Nephron progenitor cell (in vitro differentiated cells): ENCODE results near the gene SAMM50.

Experiments used
- DNase-seq: peaks from one replicate; pipeline ENCODE4 v3.0.0; 2021
- H3K27ac Mint-ChIP-seq: 2 replicates; pipeline ENCODE4 v1.8.0; 2021; ENCODE audit warnings: mild to moderate bottlenecking, moderate library complexity, mixed read lengths
- H3K27me3 Mint-ChIP-seq: 2 replicates; pipeline ENCODE4 v1.8.0; 2021; ENCODE audit warnings: mild to moderate bottlenecking, low read depth, mixed read lengths; ENCODE audit not compliant: poor library complexity
- H3K36me3 Mint-ChIP-seq: 2 replicates; pipeline ENCODE4 v1.8.0; 2021; ENCODE audit warnings: low read depth, mixed read lengths
- H3K4me1 Mint-ChIP-seq: 2 replicates; pipeline ENCODE4 v1.8.0; 2021; ENCODE audit warnings: mixed read lengths
- H3K4me3 Mint-ChIP-seq: 2 replicates; pipeline ENCODE4 v1.8.0; 2021; ENCODE audit warnings: mild to moderate bottlenecking, moderate library complexity, mixed read lengths
- H3K9me3 Mint-ChIP-seq: 2 replicates; pipeline ENCODE4 v1.8.0; 2021; ENCODE audit warnings: mild to moderate bottlenecking, moderate library complexity, mixed read lengths
- CTCF ChIP-seq: fragments of 200-600 bp; sonication (generic); IDR thresholded peaks from 2 replicates; pipeline ENCODE4 v1.5.0; 2021; ENCODE audit warnings: antibody characterized with exemption

SAMM50 gene

GRCh38 chr22:43923631-43924464, 31.4 kb upstream of the SAMM50 start, which contains the start of gene PNPLA3:
PNPLA3 (plus strand) TSS chr22:43923805; CDS start chr22:43923912, 107 bp downstream.
- peaks cover 23% of the 10 kb centered on the region for H3K4me1 Mint-ChIP-seq
- peak within 1 kb of the TSS; percentile 87 for H3K4me3 Mint-ChIP-seq
- peaks cover 13% of the 10 kb centered on the region for H3K36me3 Mint-ChIP-seq
- peak; percentile 98 for DNase-seq
- H3K27me3 Mint-ChIP-seq, result peaks cover 17% of the 10 kb centered on the region
- no peak within 1 kb of the TSS for H3K27ac Mint-ChIP-seq
- peak; percentile 15 for TF ChIP-seq CTCF
- no peaks in the 10 kb centered on the region for H3K9me3 Mint-ChIP-seq

- H3K36me3 Mint-ChIP-seq, result peaks cover 19% of the 10 kb centered on the region
- no peak for TF ChIP-seq CTCF
- no peak overlapping the region for H3K27ac Mint-ChIP-seq
- peaks cover 23% of the 10 kb centered on the region for H3K4me1 Mint-ChIP-seq
- peaks cover 12% of the 10 kb centered on the region for H3K27me3 Mint-ChIP-seq
- no peak for DNase-seq
- no peaks in the 10 kb centered on the region for H3K9me3 Mint-ChIP-seq
- H3K4me3 Mint-ChIP-seq, result peak overlapping the region; percentile 87
These were observed 30.4 kb upstream of the SAMM50 start for GRCh38 chr22:43924877-43925276.

- H3K27me3 Mint-ChIP-seq, result peaks cover 11% of the 10 kb centered on the region
- no peak for TF ChIP-seq CTCF
- peaks cover 27% of the 10 kb centered on the region for H3K36me3 Mint-ChIP-seq
- H3K9me3 Mint-ChIP-seq, result no peaks in the 10 kb centered on the region
- H3K4me1 Mint-ChIP-seq, result peaks cover 23% of the 10 kb centered on the region
- peak; percentile 29 for DNase-seq
- H3K4me3 Mint-ChIP-seq, result peak overlapping the region; percentile 87
- H3K27ac Mint-ChIP-seq, result peak overlapping the region; percentile 82
These were observed 29.6 kb upstream of the SAMM50 start for GRCh38 chr22:43925433-43926348.

GRCh38 chr22:43926349-43926710, 28.9 kb upstream of the SAMM50 start:
- no peak for DNase-seq
- Mint-ChIP-seq H3K9me3 (no peaks in the 10 kb centered on the region), H3K4me3 (no peak overlapping the region), H3K27me3 (peaks cover 7% of the 10 kb centered on the region), H3K36me3 (peaks cover 33% of the 10 kb centered on the region), H3K4me1 (peaks cover 23% of the 10 kb centered on the region), H3K27ac (no peak overlapping the region)
- no peak for TF ChIP-seq CTCF

GRCh38 chr22:43928468-43928867, 26.8 kb upstream of the SAMM50 start:
- peaks cover 16% of the 10 kb centered on the region for H3K4me1 Mint-ChIP-seq
- no peak for TF ChIP-seq CTCF
- DNase-seq, result no peak
- no peak overlapping the region for H3K4me3 Mint-ChIP-seq
- H3K36me3 Mint-ChIP-seq, result peaks cover 51% of the 10 kb centered on the region
- H3K9me3 Mint-ChIP-seq, result no peaks in the 10 kb centered on the region
- peaks cover 7% of the 10 kb centered on the region for H3K27me3 Mint-ChIP-seq
- H3K27ac Mint-ChIP-seq, result no peak overlapping the region
